ENCODE measurements around the gene SLC7A11.

DNA sequence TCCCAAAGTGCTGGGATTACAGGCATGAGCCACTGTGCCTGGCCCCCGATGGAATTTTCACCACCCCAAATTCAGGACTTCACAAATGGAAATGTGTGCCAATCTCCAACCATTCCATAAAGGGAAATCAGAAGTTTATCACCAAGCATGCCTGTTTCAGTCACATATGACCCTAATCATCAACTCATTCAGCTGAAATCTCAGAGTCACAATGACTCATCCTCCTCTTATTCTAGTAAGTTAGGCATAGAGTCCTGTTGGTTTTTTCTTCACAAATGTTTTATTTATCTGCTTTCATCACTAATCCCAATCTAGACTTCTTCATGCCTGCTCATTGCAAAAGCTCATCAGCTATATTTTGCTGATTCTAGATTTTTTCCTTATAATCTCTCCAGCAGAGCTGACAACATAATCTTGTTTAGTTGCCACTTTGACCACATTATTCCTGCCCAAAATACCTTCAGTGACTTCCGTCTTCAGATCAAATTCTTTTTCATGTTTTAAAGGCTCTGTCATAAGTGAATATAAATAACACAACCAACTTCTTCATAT lies 83.3 kb downstream of the SLC7A11 start:
- TF ChIP-seq, protein P1, sequence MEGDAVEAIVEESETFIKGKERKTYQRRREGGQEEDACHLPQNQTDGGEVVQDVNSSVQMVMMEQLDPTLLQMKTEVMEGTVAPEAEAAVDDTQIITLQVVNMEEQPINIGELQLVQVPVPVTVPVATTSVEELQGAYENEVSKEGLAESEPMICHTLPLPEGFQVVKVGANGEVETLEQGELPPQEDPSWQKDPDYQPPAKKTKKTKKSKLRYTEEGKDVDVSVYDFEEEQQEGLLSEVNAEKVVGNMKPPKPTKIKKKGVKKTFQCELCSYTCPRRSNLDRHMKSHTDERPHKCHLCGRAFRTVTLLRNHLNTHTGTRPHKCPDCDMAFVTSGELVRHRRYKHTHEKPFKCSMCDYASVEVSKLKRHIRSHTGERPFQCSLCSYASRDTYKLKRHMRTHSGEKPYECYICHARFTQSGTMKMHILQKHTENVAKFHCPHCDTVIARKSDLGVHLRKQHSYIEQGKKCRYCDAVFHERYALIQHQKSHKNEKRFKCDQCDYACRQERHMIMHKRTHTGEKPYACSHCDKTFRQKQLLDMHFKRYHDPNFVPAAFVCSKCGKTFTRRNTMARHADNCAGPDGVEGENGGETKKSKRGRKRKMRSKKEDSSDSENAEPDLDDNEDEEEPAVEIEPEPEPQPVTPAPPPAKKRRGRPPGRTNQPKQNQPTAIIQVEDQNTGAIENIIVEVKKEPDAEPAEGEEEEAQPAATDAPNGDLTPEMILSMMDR (IDR thresholded peaks at IDR 0.05), result no peak
- no peak for TF ChIP-seq POLR2A (IDR thresholded peaks at IDR 0.05)

Measured in uterus (tissue), 2 donors.